Activated B cell treated with CpG ODN at 0.5 μM for 24 hours (primary cell): Measurements from ENCODE around the gene PTPRT. TPM values are rescaled to one million over a fixed set of nuclear protein-coding genes. Genes with fewer than 3 reads are reported as not detected.

Experiments used
- ATAC-seq: fragments of 200-7000 bp; cut with Tn5 transposase; one replicate; pipeline ENCODE4 v1.10.0; 2021; ENCODE audit warnings: low read depth, mild to moderate bottlenecking, moderate library complexity
- CTCF ChIA-PET: fragments of 350-600 bp; sonication (Branson Sonifier 250); formaldehyde crosslinking; loops from one replicate; lab custom pipeline; 2021; ENCODE audit warnings: antibody characterized with exemption; lab: Charles Lee
- POLR2A ChIA-PET: fragments of 350-600 bp; sonication (Branson Sonifier 250); formaldehyde crosslinking; loops from one replicate; lab custom pipeline; 2021; ENCODE audit warnings: antibody characterized with exemption; lab: Charles Lee
- DNase-seq: peaks from one replicate; pipeline ENCODE4 v3.0.0; 2022
- H3K27ac Mint-ChIP-seq: one replicate; pipeline ENCODE4 v1.8.0; 2020; ENCODE audit warnings: mixed read lengths
- H3K27me3 Mint-ChIP-seq: one replicate; pipeline ENCODE4 v1.8.0; 2021; ENCODE audit warnings: mixed read lengths
- H3K36me3 Mint-ChIP-seq: one replicate; pipeline ENCODE4 v1.8.0; 2021; ENCODE audit warnings: low read depth, mixed read lengths
- H3K4me1 Mint-ChIP-seq: one replicate; pipeline ENCODE4 v1.8.0; 2021; ENCODE audit warnings: mixed read lengths
- H3K4me3 Mint-ChIP-seq: one replicate; pipeline ENCODE4 v1.8.0; 2020; ENCODE audit warnings: mild to moderate bottlenecking, mixed read lengths
- H3K9me3 Mint-ChIP-seq: one replicate; pipeline ENCODE4 v1.8.0; 2020; ENCODE audit warnings: mixed read lengths
- intact Hi-C: fragments of 100-400 bp; cut with micrococcal nuclease; formaldehyde crosslinking; loops from one replicate; pipeline ENCODE4 v1.15.1; 2024
- total RNA-seq: library from RNA; stranded (reverse); gene quantifications from 2 replicates; pipeline ENCODE4 v1.2.3, GENCODE V29; 2022
- TF ChIP-seq, protein P1 (sequence below): fragments of 200-600 bp; IDR thresholded peaks from one replicate; pipeline ENCODE4 v1.8.0; 2022; ENCODE audit warnings: antibody characterized with exemption, mild to moderate bottlenecking

The PTPRT gene
- total RNA-seq, result not detected in 2 replicates

GRCh38 chr20:43189554-43190331 lies at the start of gene PTPRT:
TSS of gene PTPRT (minus strand) at chr20:43189906. CDS start at chr20:43189733, 173 bp downstream.
- no peak within 1 kb of the TSS for H3K4me3 Mint-ChIP-seq
- CTCF ChIA-PET, result no interaction called here
- no peak within 1 kb of the TSS for H3K27ac Mint-ChIP-seq
- H3K9me3 Mint-ChIP-seq, result no peaks in the 10 kb centered on the region
- POLR2A ChIA-PET, result no interaction called here
- peaks cover 47% of the 10 kb centered on the region for H3K27me3 Mint-ChIP-seq
- TF ChIP-seq, protein P1, sequence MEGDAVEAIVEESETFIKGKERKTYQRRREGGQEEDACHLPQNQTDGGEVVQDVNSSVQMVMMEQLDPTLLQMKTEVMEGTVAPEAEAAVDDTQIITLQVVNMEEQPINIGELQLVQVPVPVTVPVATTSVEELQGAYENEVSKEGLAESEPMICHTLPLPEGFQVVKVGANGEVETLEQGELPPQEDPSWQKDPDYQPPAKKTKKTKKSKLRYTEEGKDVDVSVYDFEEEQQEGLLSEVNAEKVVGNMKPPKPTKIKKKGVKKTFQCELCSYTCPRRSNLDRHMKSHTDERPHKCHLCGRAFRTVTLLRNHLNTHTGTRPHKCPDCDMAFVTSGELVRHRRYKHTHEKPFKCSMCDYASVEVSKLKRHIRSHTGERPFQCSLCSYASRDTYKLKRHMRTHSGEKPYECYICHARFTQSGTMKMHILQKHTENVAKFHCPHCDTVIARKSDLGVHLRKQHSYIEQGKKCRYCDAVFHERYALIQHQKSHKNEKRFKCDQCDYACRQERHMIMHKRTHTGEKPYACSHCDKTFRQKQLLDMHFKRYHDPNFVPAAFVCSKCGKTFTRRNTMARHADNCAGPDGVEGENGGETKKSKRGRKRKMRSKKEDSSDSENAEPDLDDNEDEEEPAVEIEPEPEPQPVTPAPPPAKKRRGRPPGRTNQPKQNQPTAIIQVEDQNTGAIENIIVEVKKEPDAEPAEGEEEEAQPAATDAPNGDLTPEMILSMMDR, result no peak
- no peaks in the 10 kb centered on the region for H3K36me3 Mint-ChIP-seq
- intact Hi-C loops, result no loop called here
- ATAC-seq, result no peak
- peaks cover 2% of the 10 kb centered on the region for H3K4me1 Mint-ChIP-seq
- DNase-seq, result no peak

DNA sequence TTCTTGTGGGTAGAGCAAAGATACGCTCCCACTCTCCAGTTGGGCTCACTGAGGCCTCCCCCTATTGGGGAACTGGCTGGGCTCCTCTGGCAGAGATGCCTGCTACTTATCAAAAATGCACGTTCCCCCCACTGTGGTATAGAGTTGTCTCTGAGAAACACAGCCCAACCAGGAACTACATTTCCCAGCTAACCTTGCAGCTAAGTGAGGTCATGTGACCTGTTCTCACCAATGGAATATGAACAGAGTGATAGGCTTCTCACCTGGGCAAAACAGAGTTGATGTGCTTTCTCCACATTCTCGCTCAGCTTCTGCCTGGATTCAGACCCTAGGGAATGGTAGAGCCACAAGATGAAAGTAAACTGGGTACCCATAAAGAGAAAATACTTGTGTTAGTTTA lies 49.1 kb upstream of the PTPRT start:
- Mint-ChIP-seq H3K4me3 (no peak overlapping the region), H3K9me3 (peaks cover 10% of the 10 kb centered on the region), H3K4me1 (no peaks in the 10 kb centered on the region), H3K36me3 (no peaks in the 10 kb centered on the region), H3K27ac (no peak overlapping the region), H3K27me3 (no peaks in the 10 kb centered on the region)
- DNase-seq (no peak), ATAC-seq (no peak)
- intact Hi-C loops, result no loop called here
- TF ChIP-seq, protein P1, result no peak
- CTCF ChIA-PET, result no interaction called here
- POLR2A ChIA-PET, result no interaction called here

DNA sequence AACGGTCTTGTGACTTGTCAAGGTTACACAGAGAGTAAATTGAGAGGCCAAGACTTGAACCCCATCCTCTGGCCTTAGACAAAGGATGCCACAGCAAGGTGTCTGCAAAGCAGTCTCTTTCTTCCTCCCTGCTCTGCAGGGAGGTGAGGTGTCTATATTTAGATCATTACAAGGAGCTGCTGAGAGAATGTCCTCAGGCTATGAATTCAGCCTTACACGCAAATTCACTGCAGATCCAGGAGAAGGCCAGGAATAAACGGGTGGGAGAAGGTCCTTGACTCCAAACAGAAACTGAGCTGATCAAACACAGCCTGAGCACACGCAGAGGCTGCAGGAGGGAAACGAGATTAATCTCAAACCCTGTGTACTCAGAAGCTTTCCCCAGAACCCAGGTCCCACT lies 48.6 kb upstream of the PTPRT start:
- H3K4me3 Mint-ChIP-seq, result no peak overlapping the region
- intact Hi-C loops, result no loop called here
- TF ChIP-seq, protein P1, result no peak
- no peaks in the 10 kb centered on the region for H3K27me3 Mint-ChIP-seq
- POLR2A ChIA-PET, result no interaction called here
- CTCF ChIA-PET, result no interaction called here
- DNase-seq (no peak), ATAC-seq (no peak)
- H3K27ac Mint-ChIP-seq, result no peak overlapping the region
- no peaks in the 10 kb centered on the region for H3K4me1 Mint-ChIP-seq
- H3K9me3 Mint-ChIP-seq, result peaks cover 10% of the 10 kb centered on the region
- no peaks in the 10 kb centered on the region for H3K36me3 Mint-ChIP-seq

- H3K36me3 Mint-ChIP-seq, result no peaks in the 10 kb centered on the region
- ChIA-PET POLR2A (no interaction called here), CTCF (no interaction called here)
- H3K27me3 Mint-ChIP-seq, result no peaks in the 10 kb centered on the region
- DNase-seq (no peak), ATAC-seq (no peak)
- intact Hi-C loops, result no loop called here
- no peak overlapping the region for H3K27ac Mint-ChIP-seq
- no peak overlapping the region for H3K4me3 Mint-ChIP-seq
- H3K4me1 Mint-ChIP-seq, result no peaks in the 10 kb centered on the region
- TF ChIP-seq, protein P1, result no peak
- peaks cover 10% of the 10 kb centered on the region for H3K9me3 Mint-ChIP-seq
These were observed 48.0 kb upstream of the PTPRT start for GRCh38 chr20:43237651-43238168.

DNA sequence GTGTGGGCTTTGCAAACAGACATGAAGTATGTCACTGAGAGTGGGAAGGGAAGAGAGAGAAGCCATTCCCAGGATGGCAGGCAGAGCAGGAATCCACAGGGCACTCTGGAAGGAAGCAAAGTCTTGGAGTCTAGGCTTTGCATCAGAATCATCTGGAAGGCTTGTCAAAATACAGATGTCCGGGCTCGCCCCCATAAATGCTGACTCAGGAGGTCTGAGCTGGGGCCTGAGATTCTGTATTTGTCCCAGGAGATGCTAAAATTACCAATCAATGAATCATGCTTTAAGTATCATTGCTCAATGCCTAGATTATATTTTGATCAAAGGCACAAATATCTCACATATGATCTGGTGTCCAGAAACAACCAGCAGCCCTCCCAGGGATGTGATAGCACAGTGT lies 46.3 kb upstream of the PTPRT start:
- Mint-ChIP-seq H3K36me3 (no peaks in the 10 kb centered on the region), H3K27ac (no peak overlapping the region), H3K4me3 (no peak overlapping the region), H3K9me3 (peaks cover 10% of the 10 kb centered on the region), H3K4me1 (no peaks in the 10 kb centered on the region), H3K27me3 (no peaks in the 10 kb centered on the region)
- TF ChIP-seq, protein P1, result no peak
- intact Hi-C loops, result no loop called here
- DNase-seq (no peak), ATAC-seq (no peak)
- ChIA-PET POLR2A (no interaction called here), CTCF (no interaction called here)
